ENCODE measurements around the gene UCN2. TPM values are rescaled to one million over a fixed set of nuclear protein-coding genes. Genes with fewer than 3 reads are reported as not detected.

The UCN2 gene
- total and polyA plus RNA-seq, 9 donors = 0.18 to 0.22 (median 0.19) TPM; not detected in 5

DNA sequence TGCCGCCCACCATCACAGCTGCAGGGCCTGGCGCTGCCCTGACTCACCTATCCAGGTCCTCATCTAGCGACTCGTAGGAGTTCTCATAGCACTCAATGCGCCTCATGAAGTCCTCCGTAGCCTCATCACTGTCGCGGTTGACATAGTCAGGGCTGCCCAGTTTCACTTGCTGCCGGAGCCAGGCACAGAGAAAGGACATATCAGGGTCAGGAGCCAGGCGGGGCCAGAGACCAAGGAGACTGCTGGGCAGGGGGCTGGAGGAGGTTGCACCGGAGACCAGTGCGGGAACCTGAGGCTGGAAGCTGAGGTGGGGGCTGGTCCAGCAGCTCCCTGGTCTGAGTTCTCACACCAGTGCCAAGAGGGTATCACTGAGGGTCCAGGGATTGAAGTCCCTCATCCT, 25.1 kb downstream of the UCN2 start:
- intact Hi-C loops (cut with DNase I) = no loop called here
- no peak for TF ChIP-seq EP300 (IDR thresholded peaks at IDR 0.05)
- no peak for TF ChIP-seq POLR2A (IDR thresholded peaks at IDR 0.05)
- TF ChIP-seq, protein P1, sequence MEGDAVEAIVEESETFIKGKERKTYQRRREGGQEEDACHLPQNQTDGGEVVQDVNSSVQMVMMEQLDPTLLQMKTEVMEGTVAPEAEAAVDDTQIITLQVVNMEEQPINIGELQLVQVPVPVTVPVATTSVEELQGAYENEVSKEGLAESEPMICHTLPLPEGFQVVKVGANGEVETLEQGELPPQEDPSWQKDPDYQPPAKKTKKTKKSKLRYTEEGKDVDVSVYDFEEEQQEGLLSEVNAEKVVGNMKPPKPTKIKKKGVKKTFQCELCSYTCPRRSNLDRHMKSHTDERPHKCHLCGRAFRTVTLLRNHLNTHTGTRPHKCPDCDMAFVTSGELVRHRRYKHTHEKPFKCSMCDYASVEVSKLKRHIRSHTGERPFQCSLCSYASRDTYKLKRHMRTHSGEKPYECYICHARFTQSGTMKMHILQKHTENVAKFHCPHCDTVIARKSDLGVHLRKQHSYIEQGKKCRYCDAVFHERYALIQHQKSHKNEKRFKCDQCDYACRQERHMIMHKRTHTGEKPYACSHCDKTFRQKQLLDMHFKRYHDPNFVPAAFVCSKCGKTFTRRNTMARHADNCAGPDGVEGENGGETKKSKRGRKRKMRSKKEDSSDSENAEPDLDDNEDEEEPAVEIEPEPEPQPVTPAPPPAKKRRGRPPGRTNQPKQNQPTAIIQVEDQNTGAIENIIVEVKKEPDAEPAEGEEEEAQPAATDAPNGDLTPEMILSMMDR (IDR thresholded peaks at IDR 0.05) = no peak
- H3K4me1 ChIP-seq (ENCODE audit: insufficient read depth) = no peaks in the 10 kb centered on the region
- no peak overlapping the region for H3K4me3 ChIP-seq
- H3K36me3 ChIP-seq = no peaks in the 10 kb centered on the region
- WGBS, 3 donors = 92 to 98% (median 93%) methylated on average over 12 of the region's 12 CpGs
- H3K27me3 ChIP-seq = no peaks in the 10 kb centered on the region
- DNase-seq = no peak
- H3K27ac ChIP-seq = no peak overlapping the region
- no peaks in the 10 kb centered on the region for H3K9me3 ChIP-seq

DNA sequence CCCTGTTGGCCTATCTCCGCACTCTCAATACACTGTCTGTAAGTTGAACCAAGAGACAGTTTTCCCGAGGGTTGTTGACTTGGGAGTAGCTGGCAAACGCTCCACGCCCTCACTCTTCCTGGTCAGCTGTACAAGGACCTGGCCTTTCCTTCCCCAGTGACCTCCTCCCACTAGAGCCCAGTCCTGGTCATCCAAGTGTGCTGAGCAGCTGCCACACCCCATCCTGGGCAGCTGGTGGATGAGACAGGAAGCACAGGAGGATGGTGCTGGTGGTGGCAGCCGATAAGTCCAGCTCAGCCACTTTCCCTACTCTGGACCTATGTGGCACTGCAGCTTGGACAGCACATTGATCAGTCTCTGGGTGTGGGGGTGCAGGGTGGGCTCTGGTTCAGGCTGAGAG, 26.8 kb downstream of the UCN2 start:
- WGBS, 3 donors = 85 to 90% (median 88%) methylated on average over 4 to 5 of the region's 5 CpGs
- no peak for DNase-seq
- no peak overlapping the region for H3K27ac ChIP-seq
- H3K9me3 ChIP-seq = no peaks in the 10 kb centered on the region
- H3K4me1 ChIP-seq (ENCODE audit: insufficient read depth) = no peaks in the 10 kb centered on the region
- no peak overlapping the region for H3K4me3 ChIP-seq
- H3K27me3 ChIP-seq = no peaks in the 10 kb centered on the region
- no peaks in the 10 kb centered on the region for H3K36me3 ChIP-seq
- intact Hi-C loops (cut with DNase I) = no loop called here
- TF ChIP-seq EP300 (IDR thresholded peaks at IDR 0.05) (no peak), POLR2A (IDR thresholded peaks at IDR 0.05) (no peak)
- TF ChIP-seq, protein P1 (IDR thresholded peaks at IDR 0.05) = no peak

DNA sequence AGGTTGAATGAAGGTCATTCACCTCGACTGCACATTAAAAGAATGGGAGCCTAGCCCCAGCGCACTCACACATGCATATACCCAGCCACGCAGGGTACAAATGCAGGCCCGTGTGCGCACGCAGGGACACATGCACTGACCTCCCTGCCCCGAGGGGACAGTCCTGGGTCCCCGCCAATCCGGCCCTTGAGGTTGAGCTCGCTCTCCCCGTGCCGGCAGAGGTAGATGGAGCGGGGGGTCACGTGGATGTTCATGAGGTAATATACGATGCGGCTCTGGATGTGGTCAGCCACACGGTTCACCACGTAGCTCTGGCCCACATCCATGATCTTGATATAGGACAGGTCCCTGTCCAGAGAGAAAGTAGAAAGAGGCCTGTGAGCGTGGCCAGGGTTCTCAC, 27.5 kb downstream of the UCN2 start:
- Histone ChIP-seq H3K9me3 (no peaks in the 10 kb centered on the region), H3K27me3 (no peaks in the 10 kb centered on the region), H3K27ac (no peak overlapping the region), H3K36me3 (no peaks in the 10 kb centered on the region), H3K4me3 (no peak overlapping the region), H3K4me1 (ENCODE audit: insufficient read depth) (no peaks in the 10 kb centered on the region)
- no peak for DNase-seq
- intact Hi-C loops (cut with DNase I) = no loop called here
- TF ChIP-seq, protein P1 (IDR thresholded peaks at IDR 0.05) = no peak
- no peak for TF ChIP-seq EP300 (IDR thresholded peaks at IDR 0.05)
- TF ChIP-seq POLR2A (IDR thresholded peaks at IDR 0.05) = no peak
- WGBS, 3 donors = 93 to 95% (median 93%) methylated on average over 19 of the region's 19 CpGs

DNA sequence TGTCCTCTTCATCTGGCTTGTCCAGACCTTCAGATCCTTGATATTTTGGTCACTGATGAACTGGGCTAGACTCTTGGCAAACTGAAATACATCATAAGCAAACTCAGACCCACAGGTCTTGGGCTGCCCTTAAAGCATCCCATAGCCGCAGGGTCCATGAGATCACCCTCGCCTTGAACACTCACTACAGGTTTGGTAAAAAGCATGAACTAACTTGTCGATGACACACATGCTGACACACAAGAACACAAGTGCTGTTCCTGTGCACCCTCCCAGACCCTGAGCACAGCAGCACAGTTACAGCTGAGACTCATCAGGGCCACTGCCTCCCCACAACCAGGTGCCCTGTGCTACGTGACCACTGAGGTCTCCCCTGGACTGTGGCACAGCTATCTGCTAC, 28.0 kb downstream of the UCN2 start:
- DNase-seq = no peak
- Histone ChIP-seq H3K4me3 (no peak overlapping the region), H3K27ac (no peak overlapping the region), H3K36me3 (no peaks in the 10 kb centered on the region), H3K9me3 (no peaks in the 10 kb centered on the region), H3K4me1 (ENCODE audit: insufficient read depth) (no peaks in the 10 kb centered on the region), H3K27me3 (no peaks in the 10 kb centered on the region)
- intact Hi-C loops (cut with DNase I) = no loop called here
- WGBS, 3 donors = 96 to 98% (median 96%) methylated on average over 4 of the region's 4 CpGs
- no peak for TF ChIP-seq EP300 (IDR thresholded peaks at IDR 0.05)
- TF ChIP-seq, protein P1 (IDR thresholded peaks at IDR 0.05) = no peak
- no peak for TF ChIP-seq POLR2A (IDR thresholded peaks at IDR 0.05)

DNA sequence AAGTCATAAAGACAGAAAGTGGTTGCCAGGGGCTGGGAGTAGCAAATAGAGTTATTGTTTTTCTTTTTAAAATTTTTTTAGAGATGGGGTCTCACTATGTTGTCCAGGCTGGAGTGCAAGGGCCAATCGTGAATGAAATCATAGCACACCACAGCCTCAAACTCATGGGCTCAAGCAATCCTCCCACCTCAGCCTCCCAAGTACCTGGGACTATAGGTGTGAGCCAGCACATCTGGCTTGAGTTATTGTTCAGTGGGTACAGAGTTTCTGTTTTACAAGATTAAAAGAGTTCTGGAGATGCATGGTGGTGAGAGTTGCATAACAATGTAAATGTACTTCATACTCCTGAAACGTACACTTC, 30.6 kb downstream of the UCN2 start:
- H3K36me3 ChIP-seq = no peaks in the 10 kb centered on the region
- intact Hi-C loops (cut with DNase I) = no loop called here

More for the DNA sequence above, 30.6 kb downstream of the UCN2 start:
- TF ChIP-seq EP300 (IDR thresholded peaks at IDR 0.05) (no peak), POLR2A (IDR thresholded peaks at IDR 0.05) (no peak)
- TF ChIP-seq, protein P1 (IDR thresholded peaks at IDR 0.05) = no peak
- no peaks in the 10 kb centered on the region for H3K9me3 ChIP-seq
- no peak overlapping the region for H3K27ac ChIP-seq
- 88 to 97% (median 88%) methylated on average over 2 of the region's 2 CpGs for WGBS, 3 donors
- H3K27me3 ChIP-seq = no peaks in the 10 kb centered on the region
- no peaks in the 10 kb centered on the region for H3K4me1 ChIP-seq (ENCODE audit: insufficient read depth)
- DNase-seq = no peak
- H3K4me3 ChIP-seq = no peak overlapping the region
